Chondrocyte (in vitro differentiated cells): ENCODE measurements around the gene THSD4. TPM values are rescaled to one million over a fixed set of nuclear protein-coding genes. Genes with fewer than 3 reads are reported as not detected.

Experiments
- DNase-seq: peaks from one replicate; pipeline ENCODE4 v3.0.0; 2021; ENCODE audit warnings: mixed read lengths, low spot score
- H3K27ac Mint-ChIP-seq: one replicate; pipeline ENCODE4 v1.8.0; 2021; ENCODE audit warnings: mild to moderate bottlenecking, moderate library complexity, mixed read lengths; ENCODE audit not compliant: unreplicated experiment
- H3K27me3 Mint-ChIP-seq: 2 replicates; pipeline ENCODE4 v1.8.0; 2021; ENCODE audit warnings: low read depth, mixed read lengths
- H3K36me3 Mint-ChIP-seq: 2 replicates; pipeline ENCODE4 v1.8.0; 2021; ENCODE audit warnings: low read depth, mixed read lengths
- H3K4me1 Mint-ChIP-seq: 2 replicates; pipeline ENCODE4 v1.8.0; 2021; ENCODE audit warnings: low read depth, mild to moderate bottlenecking, mixed read lengths
- H3K4me3 Mint-ChIP-seq: one replicate; pipeline ENCODE4 v1.8.0; 2021; ENCODE audit warnings: mild to moderate bottlenecking, moderate library complexity, mixed read lengths; ENCODE audit not compliant: unreplicated experiment
- H3K9me3 Mint-ChIP-seq: 2 replicates; pipeline ENCODE4 v1.8.0; 2021; ENCODE audit warnings: low read depth, mixed read lengths
- CTCF ChIP-seq: fragments of 200-600 bp; sonication (generic); IDR thresholded peaks from 2 replicates; pipeline ENCODE4 v1.5.0; 2021; ENCODE audit warnings: antibody characterized with exemption, mild to moderate bottlenecking, moderate library complexity
- total RNA-seq: library from RNA; stranded (reverse); gene quantifications from 3 replicates; pipeline ENCODE4 v1.2.1, GENCODE V29; 2021

The THSD4 gene
- total RNA-seq, 1 donor from 2014 or later = 3.4 TPM

- TF ChIP-seq CTCF = no peak
- DNase-seq = no peak
- H3K27ac Mint-ChIP-seq = no peak overlapping the region
- H3K9me3 Mint-ChIP-seq = peaks cover 3% of the 10 kb centered on the region
- no peak overlapping the region for H3K4me3 Mint-ChIP-seq
- H3K4me1 Mint-ChIP-seq = peaks cover 17% of the 10 kb centered on the region
- no peaks in the 10 kb centered on the region for H3K36me3 Mint-ChIP-seq
- H3K27me3 Mint-ChIP-seq = peaks cover 40% of the 10 kb centered on the region
Observed at GRCh38 chr15:71545223-71545760, 430.0 kb downstream of the THSD4 start.

- H3K36me3 Mint-ChIP-seq = no peaks in the 10 kb centered on the region
Observed at GRCh38 chr15:71545923-71546322, 430.7 kb downstream of the THSD4 start.

GRCh38 chr15:71547011-71547410, 431.7 kb downstream of the THSD4 start:
- no peak for DNase-seq
- H3K27me3 Mint-ChIP-seq = peaks cover 38% of the 10 kb centered on the region
- no peak for TF ChIP-seq CTCF
- peaks cover 3% of the 10 kb centered on the region for H3K9me3 Mint-ChIP-seq
- no peaks in the 10 kb centered on the region for H3K36me3 Mint-ChIP-seq
- H3K4me1 Mint-ChIP-seq = peaks cover 17% of the 10 kb centered on the region
- H3K4me3 Mint-ChIP-seq = peak overlapping the region; percentile 24
- H3K27ac Mint-ChIP-seq = no peak overlapping the region

More at GRCh38 chr15:71545923-71546322, 430.7 kb downstream of the THSD4 start:
- no peak for TF ChIP-seq CTCF
- Mint-ChIP-seq H3K4me3 (no peak overlapping the region), H3K4me1 (peaks cover 17% of the 10 kb centered on the region), H3K27me3 (peaks cover 40% of the 10 kb centered on the region), H3K9me3 (peaks cover 3% of the 10 kb centered on the region), H3K27ac (no peak overlapping the region)
- no peak for DNase-seq

- H3K27ac Mint-ChIP-seq = no peak overlapping the region
- no peaks in the 10 kb centered on the region for H3K36me3 Mint-ChIP-seq
- no peak for DNase-seq
- H3K27me3 Mint-ChIP-seq = peaks cover 38% of the 10 kb centered on the region
- H3K4me3 Mint-ChIP-seq = no peak overlapping the region
- no peak for TF ChIP-seq CTCF
- H3K4me1 Mint-ChIP-seq = peaks cover 17% of the 10 kb centered on the region
- peaks cover 3% of the 10 kb centered on the region for H3K9me3 Mint-ChIP-seq
Observed at GRCh38 chr15:71548401-71548807, 433.1 kb downstream of the THSD4 start.

- no peak for DNase-seq
- H3K4me3 Mint-ChIP-seq = no peak overlapping the region
- H3K9me3 Mint-ChIP-seq = peaks cover 3% of the 10 kb centered on the region
- no peak overlapping the region for H3K27ac Mint-ChIP-seq
- peaks cover 17% of the 10 kb centered on the region for H3K4me1 Mint-ChIP-seq
- TF ChIP-seq CTCF = no peak
- H3K27me3 Mint-ChIP-seq = peaks cover 38% of the 10 kb centered on the region
- no peaks in the 10 kb centered on the region for H3K36me3 Mint-ChIP-seq
Observed at GRCh38 chr15:71549091-71549490, 433.8 kb downstream of the THSD4 start.
